ENCODE measurements around the gene DDX41.

GRCh38 chr5:177499842-177500241 lies 16.9 kb downstream of the DDX41 start:
- TF ChIP-seq POLR2AphosphoS5 (IDR thresholded peaks at IDR 0.05; ENCODE audit: low read depth, low read length) (no peak), POLR2A (IDR thresholded peaks at IDR 0.05; ENCODE audit: low read depth, low read length) (no peak), TAF1 (IDR thresholded peaks at IDR 0.05; ENCODE audit: borderline replicate concordance, low read depth, low read length) (no peak)
